DOHH2 (cell line): ENCODE results near the gene RASAL2.

Experiments used
- H3F3A ChIP-seq: fragments of 200-600 bp; sonication (generic), shearing (Covaris generic); 2 replicates; pipeline ENCODE4 v1.6.0; 2016; ENCODE audit warnings: antibody characterized with exemption, mild to moderate bottlenecking; ENCODE audit not compliant: control insufficient read depth, insufficient read depth
- H3K27ac ChIP-seq: fragments of 200-600 bp; sonication (generic); 2 replicates; pipeline ENCODE4 v1.5.1; 2014; ENCODE audit warnings: low read depth, mild to moderate bottlenecking, low read length, moderate library complexity
- H3K27me3 ChIP-seq: fragments of 200-600 bp; sonication (generic); 2 replicates; pipeline ENCODE4 v1.6.1; 2014; ENCODE audit warnings: mild to moderate bottlenecking, low read length, mixed read lengths; ENCODE audit not compliant: control insufficient read depth
- H3K36me3 ChIP-seq: fragments of 200-600 bp; sonication (generic); 2 replicates; pipeline ENCODE4 v1.6.1; 2014; ENCODE audit warnings: mild to moderate bottlenecking, low read length, moderate library complexity, mixed read lengths; ENCODE audit not compliant: control insufficient read depth
- H3K4me1 ChIP-seq: fragments of 200-600 bp; sonication (generic); 2 replicates; pipeline ENCODE4 v1.6.1; 2014; ENCODE audit warnings: mild to moderate bottlenecking, low read length, mixed read lengths; ENCODE audit not compliant: control insufficient read depth
- H3K4me2 ChIP-seq: fragments of 200-600 bp; sonication (generic); 2 replicates; pipeline ENCODE4 v1.6.0; 2014; ENCODE audit warnings: mild to moderate bottlenecking, low read length, moderate library complexity
- H3K4me3 ChIP-seq: fragments of 200-600 bp; sonication (generic); 2 replicates; pipeline ENCODE4 v1.5.1; 2014; ENCODE audit warnings: mild to moderate bottlenecking, low read length, mixed read lengths
- H3K79me2 ChIP-seq: fragments of 200-600 bp; sonication (generic); 2 replicates; pipeline ENCODE4 v1.6.1; 2014; ENCODE audit warnings: mild to moderate bottlenecking, low read length, mixed read lengths; ENCODE audit not compliant: control insufficient read depth
- H3K9me2 ChIP-seq: fragments of 200-600 bp; sonication (generic); replicated peaks from 2 replicates; pipeline ENCODE4 v1.6.1; 2014; ENCODE audit warnings: mild to moderate bottlenecking, low read length, mixed read lengths; ENCODE audit not compliant: control insufficient read depth
- H3K9me3 ChIP-seq: fragments of 200-600 bp; sonication (generic); 2 replicates; pipeline ENCODE4 v1.6.1; 2014; ENCODE audit warnings: antibody characterized with exemption, low read length, mixed read lengths; ENCODE audit not compliant: control insufficient read depth, insufficient read depth
- H4K20me1 ChIP-seq: fragments of 200-600 bp; sonication (generic); 2 replicates; pipeline ENCODE4 v1.6.0; 2014; ENCODE audit warnings: low read depth, mild to moderate bottlenecking, antibody characterized with exemption, low read length, moderate library complexity; ENCODE audit not compliant: control insufficient read depth, insufficient read depth
- EZH2phosphoT487 ChIP-seq: fragments of 200-600 bp; sonication (generic); IDR thresholded peaks from 2 replicates; pipeline ENCODE4 v1.6.1; 2017; ENCODE audit warnings: borderline replicate concordance, mild to moderate bottlenecking, antibody characterized with exemption, low read length, moderate library complexity, mixed read lengths
- TF ChIP-seq, protein P1 (sequence below): fragments of 200-600 bp; sonication (generic); IDR thresholded peaks from one replicate; pipeline ENCODE4 v1.5.1; 2014; ENCODE audit warnings: antibody characterized with exemption, mild to moderate bottlenecking, low read depth, low read length; ENCODE audit not compliant: poor library complexity, severe bottlenecking

Gene RASAL2

DNA sequence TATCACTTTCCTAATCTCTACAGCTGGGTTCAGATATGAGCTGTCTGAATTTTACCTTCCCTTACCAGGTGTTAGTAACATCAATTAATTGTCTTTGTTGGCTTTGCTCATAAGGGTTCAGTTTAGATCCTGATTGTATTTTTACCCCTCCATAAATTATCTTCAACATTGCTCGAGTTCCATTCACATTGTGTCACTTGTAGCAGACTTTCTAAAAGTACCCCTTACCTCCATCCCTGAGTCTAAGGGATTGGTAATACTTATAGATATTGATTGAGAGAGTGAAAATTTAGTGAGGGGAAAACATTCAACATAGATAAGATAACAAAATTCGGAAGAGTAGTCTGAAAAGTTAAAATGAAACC is 7.3 kb downstream of the RASAL2 start:
- peaks cover 6% of the 10 kb centered on the region; the same call in 1 of the 2 replicates for H3K27me3 ChIP-seq
- H3K79me2 ChIP-seq = no peaks in the 10 kb centered on the region
- H4K20me1 ChIP-seq = no peaks in the 10 kb centered on the region
- no peak for TF ChIP-seq EZH2phosphoT487
- H3K9me2 ChIP-seq = no peaks in the 10 kb centered on the region
- H3K27ac ChIP-seq = no peak overlapping the region
- H3F3A ChIP-seq = no peaks in the 10 kb centered on the region
- H3K4me2 ChIP-seq = no peak overlapping the region
- H3K4me1 ChIP-seq = no peaks in the 10 kb centered on the region
- H3K4me3 ChIP-seq = no peak overlapping the region
- no peaks in the 10 kb centered on the region for H3K36me3 ChIP-seq
- no peaks in the 10 kb centered on the region for H3K9me3 ChIP-seq

DNA sequence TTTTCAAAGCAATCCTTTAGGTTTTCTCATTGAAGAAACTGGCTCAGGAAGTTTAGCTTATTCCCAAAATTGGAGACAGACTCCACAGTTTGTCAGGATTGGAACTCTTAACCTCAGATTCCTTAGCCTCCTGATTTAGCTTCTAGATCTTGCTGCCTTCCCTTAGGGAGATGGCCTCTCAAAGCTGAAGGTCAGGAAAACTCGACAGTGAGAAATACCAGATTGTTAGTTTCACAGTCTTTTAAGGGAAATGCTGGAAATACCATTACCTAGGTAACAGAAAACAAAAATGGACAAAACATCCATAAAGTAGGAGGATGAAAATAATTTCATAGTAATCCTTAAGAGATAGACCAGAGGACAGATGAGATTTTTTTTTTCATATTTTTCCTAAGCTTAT is 7.8 kb downstream of the RASAL2 start:
- Histone ChIP-seq H3K4me1 (no peaks in the 10 kb centered on the region), H3F3A (no peaks in the 10 kb centered on the region), H3K27me3 (peaks cover 6% of the 10 kb centered on the region), H3K79me2 (no peaks in the 10 kb centered on the region), H3K4me3 (no peak overlapping the region), H4K20me1 (no peaks in the 10 kb centered on the region), H3K9me2 (no peaks in the 10 kb centered on the region), H3K4me2 (no peak overlapping the region), H3K36me3 (no peaks in the 10 kb centered on the region), H3K27ac (no peak overlapping the region), H3K9me3 (no peaks in the 10 kb centered on the region)
- TF ChIP-seq, protein P1, sequence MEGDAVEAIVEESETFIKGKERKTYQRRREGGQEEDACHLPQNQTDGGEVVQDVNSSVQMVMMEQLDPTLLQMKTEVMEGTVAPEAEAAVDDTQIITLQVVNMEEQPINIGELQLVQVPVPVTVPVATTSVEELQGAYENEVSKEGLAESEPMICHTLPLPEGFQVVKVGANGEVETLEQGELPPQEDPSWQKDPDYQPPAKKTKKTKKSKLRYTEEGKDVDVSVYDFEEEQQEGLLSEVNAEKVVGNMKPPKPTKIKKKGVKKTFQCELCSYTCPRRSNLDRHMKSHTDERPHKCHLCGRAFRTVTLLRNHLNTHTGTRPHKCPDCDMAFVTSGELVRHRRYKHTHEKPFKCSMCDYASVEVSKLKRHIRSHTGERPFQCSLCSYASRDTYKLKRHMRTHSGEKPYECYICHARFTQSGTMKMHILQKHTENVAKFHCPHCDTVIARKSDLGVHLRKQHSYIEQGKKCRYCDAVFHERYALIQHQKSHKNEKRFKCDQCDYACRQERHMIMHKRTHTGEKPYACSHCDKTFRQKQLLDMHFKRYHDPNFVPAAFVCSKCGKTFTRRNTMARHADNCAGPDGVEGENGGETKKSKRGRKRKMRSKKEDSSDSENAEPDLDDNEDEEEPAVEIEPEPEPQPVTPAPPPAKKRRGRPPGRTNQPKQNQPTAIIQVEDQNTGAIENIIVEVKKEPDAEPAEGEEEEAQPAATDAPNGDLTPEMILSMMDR = no peak
- no peak for TF ChIP-seq EZH2phosphoT487

DNA sequence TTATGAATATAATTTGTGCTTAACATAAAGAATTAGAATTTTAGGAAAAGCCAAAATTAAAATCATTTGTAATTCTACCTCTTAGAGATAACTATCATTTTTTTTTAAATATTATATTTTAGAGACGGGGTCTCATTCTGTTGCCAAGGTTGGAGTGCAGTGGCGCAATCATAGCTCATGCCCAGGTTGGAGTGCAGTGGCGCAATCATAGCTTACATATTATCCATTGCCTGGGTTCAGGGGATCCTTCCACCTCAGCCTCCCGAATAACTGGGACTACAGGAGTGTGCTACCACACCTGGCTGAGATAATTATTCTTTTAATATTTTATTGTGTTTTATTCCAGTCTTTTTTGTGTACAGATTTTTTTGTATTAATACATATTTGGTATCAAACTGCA is 8.3 kb downstream of the RASAL2 start:
- TF ChIP-seq, protein P1 = no peak
- no peak for TF ChIP-seq EZH2phosphoT487
- Histone ChIP-seq H3K79me2 (no peaks in the 10 kb centered on the region), H3K9me2 (no peaks in the 10 kb centered on the region)

DNA sequence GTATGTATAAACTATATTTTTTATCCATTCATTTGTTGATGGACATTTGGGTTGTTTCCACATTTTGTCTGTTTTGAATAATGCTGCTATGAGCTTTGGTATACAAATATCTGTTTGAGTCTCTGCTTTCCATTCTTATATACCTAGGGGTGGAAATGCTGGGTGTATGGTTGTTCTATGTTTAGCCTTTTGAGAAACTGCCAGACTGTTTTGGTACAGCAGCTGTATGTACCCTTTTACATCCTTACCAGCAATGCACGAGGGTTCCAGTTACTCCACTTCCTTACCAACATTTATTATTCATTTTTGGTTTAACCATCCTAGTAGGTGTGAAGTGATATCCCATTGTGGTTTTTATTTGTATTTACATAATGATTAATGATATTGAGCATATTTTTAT is 13.9 kb downstream of the RASAL2 start:
- no peaks in the 10 kb centered on the region for H3K36me3 ChIP-seq
- H3K27me3 ChIP-seq = peaks cover 8% of the 10 kb centered on the region
- no peaks in the 10 kb centered on the region for H4K20me1 ChIP-seq
- H3K9me2 ChIP-seq = no peaks in the 10 kb centered on the region
- no peaks in the 10 kb centered on the region for H3K4me1 ChIP-seq
- H3K79me2 ChIP-seq = no peaks in the 10 kb centered on the region
- H3K4me3 ChIP-seq = no peak overlapping the region
- TF ChIP-seq EZH2phosphoT487 = no peak
- TF ChIP-seq, protein P1 = no peak
- H3K27ac ChIP-seq = no peak overlapping the region
- no peak overlapping the region for H3K4me2 ChIP-seq
- H3F3A ChIP-seq = no peaks in the 10 kb centered on the region
- H3K9me3 ChIP-seq = no peaks in the 10 kb centered on the region

More for the DNA sequence above, 8.3 kb downstream of the RASAL2 start:
- Histone ChIP-seq H3K9me3 (no peaks in the 10 kb centered on the region), H3K36me3 (no peaks in the 10 kb centered on the region), H3K4me2 (no peak overlapping the region), H3K27me3 (peaks cover 6% of the 10 kb centered on the region), H3K27ac (no peak overlapping the region), H3F3A (no peaks in the 10 kb centered on the region), H4K20me1 (no peaks in the 10 kb centered on the region), H3K4me1 (no peaks in the 10 kb centered on the region), H3K4me3 (no peak overlapping the region)
